ENCODE results near the gene SNX3. TPM values are rescaled to one million over a fixed set of nuclear protein-coding genes. Genes with fewer than 3 reads are reported as not detected.

SNX3 gene
- total RNA-seq, 1 donor from 2014 or later, result 179 TPM

DNA sequence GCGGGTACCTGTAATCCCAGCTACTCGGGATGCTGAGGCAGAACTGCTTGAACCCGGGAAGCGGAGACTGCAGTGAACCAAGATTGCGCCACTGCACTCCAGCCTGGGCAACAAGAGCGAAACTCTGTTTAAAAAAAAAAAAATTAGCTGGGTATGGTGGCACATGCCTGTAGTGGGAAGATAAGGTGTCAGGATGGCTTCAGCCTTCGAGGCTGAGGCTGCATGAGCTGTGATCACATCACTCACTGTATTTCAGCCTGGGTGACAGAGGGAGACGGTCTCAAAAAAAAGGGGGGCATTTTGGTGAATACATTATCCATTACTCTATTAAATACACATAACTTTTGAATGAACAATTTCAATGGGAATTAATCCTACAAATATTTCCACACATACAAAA, 32.4 kb downstream of the SNX3 start:
- H3K36me3 ChIP-seq, result no peaks in the 10 kb centered on the region
- H3K4me1 ChIP-seq, result no peaks in the 10 kb centered on the region
- no peak overlapping the region for H3K4me3 ChIP-seq
- H3K27me3 ChIP-seq, result no peaks in the 10 kb centered on the region
- DNase-seq (no peak), ATAC-seq (no peak)
- H3K27ac ChIP-seq, result no peak overlapping the region
- TF ChIP-seq, protein P1, sequence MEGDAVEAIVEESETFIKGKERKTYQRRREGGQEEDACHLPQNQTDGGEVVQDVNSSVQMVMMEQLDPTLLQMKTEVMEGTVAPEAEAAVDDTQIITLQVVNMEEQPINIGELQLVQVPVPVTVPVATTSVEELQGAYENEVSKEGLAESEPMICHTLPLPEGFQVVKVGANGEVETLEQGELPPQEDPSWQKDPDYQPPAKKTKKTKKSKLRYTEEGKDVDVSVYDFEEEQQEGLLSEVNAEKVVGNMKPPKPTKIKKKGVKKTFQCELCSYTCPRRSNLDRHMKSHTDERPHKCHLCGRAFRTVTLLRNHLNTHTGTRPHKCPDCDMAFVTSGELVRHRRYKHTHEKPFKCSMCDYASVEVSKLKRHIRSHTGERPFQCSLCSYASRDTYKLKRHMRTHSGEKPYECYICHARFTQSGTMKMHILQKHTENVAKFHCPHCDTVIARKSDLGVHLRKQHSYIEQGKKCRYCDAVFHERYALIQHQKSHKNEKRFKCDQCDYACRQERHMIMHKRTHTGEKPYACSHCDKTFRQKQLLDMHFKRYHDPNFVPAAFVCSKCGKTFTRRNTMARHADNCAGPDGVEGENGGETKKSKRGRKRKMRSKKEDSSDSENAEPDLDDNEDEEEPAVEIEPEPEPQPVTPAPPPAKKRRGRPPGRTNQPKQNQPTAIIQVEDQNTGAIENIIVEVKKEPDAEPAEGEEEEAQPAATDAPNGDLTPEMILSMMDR (IDR thresholded peaks at IDR 0.05), result no peak
- intact Hi-C loops (cut with DNase I), result no loop called here
- H3K9me3 ChIP-seq, result no peaks in the 10 kb centered on the region

DNA sequence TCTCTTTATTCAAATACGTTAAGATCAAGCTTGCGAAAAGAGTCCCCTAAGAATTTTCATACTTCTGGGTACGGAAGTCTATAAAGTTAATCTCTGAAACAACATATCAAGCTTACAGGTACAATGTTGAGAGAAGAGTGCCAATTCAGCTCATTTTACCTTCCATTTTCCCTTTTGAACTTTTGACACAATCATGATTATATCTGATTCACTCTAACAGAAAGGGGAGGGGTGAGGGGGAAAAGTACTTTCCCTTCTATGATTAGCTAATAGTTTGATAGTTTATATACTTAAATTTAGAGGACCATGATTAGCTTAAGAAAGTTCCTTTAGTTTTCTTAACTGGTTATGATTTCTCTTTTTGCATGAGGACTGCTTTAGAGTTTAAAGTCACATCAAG, 33.5 kb downstream of the SNX3 start:
- TF ChIP-seq, protein P1 (IDR thresholded peaks at IDR 0.05), result no peak
- H3K4me3 ChIP-seq, result no peak overlapping the region
- ATAC-seq (no peak), DNase-seq (no peak)
- no peaks in the 10 kb centered on the region for H3K9me3 ChIP-seq
- peaks cover 5% of the 10 kb centered on the region for H3K4me1 ChIP-seq
- H3K27ac ChIP-seq, result no peak overlapping the region
- H3K36me3 ChIP-seq, result peaks cover 6% of the 10 kb centered on the region
- H3K27me3 ChIP-seq, result no peaks in the 10 kb centered on the region
- intact Hi-C loops (cut with DNase I), result no loop called here

DNA sequence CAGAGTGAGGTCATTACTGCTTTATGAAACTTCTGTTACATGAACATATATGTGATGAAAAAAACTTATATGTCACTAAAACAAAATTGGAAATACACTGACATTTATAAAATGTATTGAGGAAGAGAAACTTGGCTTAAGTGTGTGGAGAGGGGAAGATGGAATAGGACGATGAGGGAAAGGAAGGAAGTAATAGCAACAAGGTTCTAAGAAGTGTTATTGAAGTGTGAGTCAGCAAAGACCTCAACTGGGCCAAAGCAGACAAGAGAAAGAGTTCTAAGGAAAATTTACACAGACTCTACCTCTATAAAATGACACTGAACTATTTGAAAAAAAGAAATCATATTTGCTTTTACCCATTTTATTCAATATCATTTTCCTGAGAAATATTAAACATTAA, 38.3 kb downstream of the SNX3 start:
- ATAC-seq, result peak; percentile 50

DNA sequence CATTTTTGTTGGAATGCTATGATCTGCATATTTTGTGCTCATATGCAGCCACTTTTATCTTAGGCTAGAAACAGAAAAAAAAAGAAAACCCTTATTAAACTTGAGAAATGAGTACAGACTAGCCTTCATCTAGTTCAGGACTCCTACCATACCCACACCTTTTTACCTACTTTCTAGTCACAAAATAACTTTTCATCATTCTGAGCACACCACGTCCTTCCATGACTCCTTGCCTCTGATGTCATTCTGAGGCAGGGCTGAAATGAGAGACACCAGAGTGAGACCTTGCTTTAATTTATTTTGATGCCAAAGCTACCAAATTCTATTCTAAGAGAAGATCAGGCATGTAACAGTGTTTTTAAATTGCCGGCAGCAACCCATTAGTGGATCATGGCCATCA, 38.8 kb downstream of the SNX3 start:
- intact Hi-C loops (cut with DNase I), result no loop called here
- H3K27me3 ChIP-seq, result no peaks in the 10 kb centered on the region
- TF ChIP-seq, protein P1 (IDR thresholded peaks at IDR 0.05), result no peak
- H3K27ac ChIP-seq, result no peak overlapping the region
- H3K36me3 ChIP-seq, result peaks cover 43% of the 10 kb centered on the region
- no peaks in the 10 kb centered on the region for H3K9me3 ChIP-seq
- DNase-seq (no peak), ATAC-seq (no peak)
- no peak overlapping the region for H3K4me3 ChIP-seq
- H3K4me1 ChIP-seq, result peaks cover 5% of the 10 kb centered on the region

More for the DNA sequence above, 38.3 kb downstream of the SNX3 start:
- Histone ChIP-seq H3K4me1 (peaks cover 5% of the 10 kb centered on the region), H3K9me3 (no peaks in the 10 kb centered on the region), H3K27me3 (no peaks in the 10 kb centered on the region), H3K4me3 (no peak overlapping the region), H3K27ac (no peak overlapping the region), H3K36me3 (peaks cover 38% of the 10 kb centered on the region)
- TF ChIP-seq, protein P1 (IDR thresholded peaks at IDR 0.05), result no peak
- intact Hi-C loops (cut with DNase I), result no loop called here
- no peak for DNase-seq

DNA sequence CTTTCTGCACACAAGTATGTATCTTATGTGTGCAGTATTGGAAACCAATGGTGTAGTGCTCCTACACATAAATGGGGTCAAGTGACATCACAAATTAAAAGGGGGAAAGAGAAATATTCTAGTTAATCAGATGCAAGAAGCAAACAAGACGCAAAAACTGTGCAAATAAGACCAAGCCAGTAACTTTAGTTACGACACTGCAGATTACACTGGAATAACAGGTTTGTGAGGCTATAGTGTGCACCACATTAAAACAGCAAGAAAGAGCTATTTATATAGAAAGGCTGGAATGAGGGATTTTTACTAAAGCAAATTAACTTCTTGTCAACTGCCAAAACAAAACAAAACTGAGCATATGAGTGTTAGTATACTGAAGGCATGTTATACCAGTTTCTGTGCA, 49.2 kb downstream of the SNX3 start:
- H3K4me3 ChIP-seq, result no peak overlapping the region
- H3K27ac ChIP-seq, result no peak overlapping the region
- no peak for ATAC-seq
- no peaks in the 10 kb centered on the region for H3K4me1 ChIP-seq
- H3K36me3 ChIP-seq, result peaks cover 28% of the 10 kb centered on the region
- TF ChIP-seq, protein P1 (IDR thresholded peaks at IDR 0.05), result no peak
- H3K27me3 ChIP-seq, result no peaks in the 10 kb centered on the region
- no peak for DNase-seq
- intact Hi-C loops (cut with DNase I), result no loop called here
- no peaks in the 10 kb centered on the region for H3K9me3 ChIP-seq

DNA sequence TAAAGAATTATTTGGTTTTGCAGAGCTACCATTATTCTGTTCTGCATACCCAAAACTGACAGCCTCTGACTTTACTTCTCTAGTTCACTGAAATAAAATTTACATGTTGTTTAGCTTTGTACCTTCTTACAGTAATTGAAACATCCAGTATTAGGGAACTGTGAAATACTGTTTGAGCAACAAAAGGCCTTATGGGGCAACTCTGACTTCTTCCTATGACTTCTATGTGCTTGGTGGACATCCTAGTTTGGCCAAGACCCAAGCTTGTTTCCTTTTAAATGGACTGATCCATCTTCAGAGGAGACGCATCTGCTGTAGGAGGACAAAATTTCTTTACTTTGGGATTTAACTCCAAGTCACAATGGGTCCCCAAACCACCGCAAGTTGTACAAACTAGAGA, 50.3 kb downstream of the SNX3 start:
- intact Hi-C loops (cut with DNase I), result no loop called here
- Histone ChIP-seq H3K4me3 (no peak overlapping the region), H3K27me3 (no peaks in the 10 kb centered on the region), H3K9me3 (no peaks in the 10 kb centered on the region), H3K4me1 (no peaks in the 10 kb centered on the region), H3K36me3 (peaks cover 27% of the 10 kb centered on the region), H3K27ac (no peak overlapping the region)
- ATAC-seq (peak; percentile 62), DNase-seq (no peak)
- TF ChIP-seq, protein P1 (IDR thresholded peaks at IDR 0.05), result no peak

Measured in upper lobe of right lung (tissue), 1 donor.